ENCODE data around the gene ATXN7L1. TPM values are rescaled to one million over a fixed set of nuclear protein-coding genes. Genes with fewer than 3 reads are reported as not detected.

The ATXN7L1 gene
- total and polyA plus RNA-seq, 2 of the 8 experiments (the other 6 are each of a cell fraction or from before 2014, with no cell fraction given), result 14.3 to 34.0 TPM

- H3K4me1 ChIP-seq (replicated peaks in 1 of 4; ENCODE audit: control insufficient read depth in 3 of 4, insufficient read depth in 4 of 4, low read length in 3 of 4), result 0 out of 7 replicates have a peak, but pooled peaks cover 0 to 6% (median 0%) of the 10 kb centered on the region in 4 experiments
- H2AFZ ChIP-seq (ENCODE audit: low read length), result no peak overlapping the region
- H3K79me1 ChIP-seq (ENCODE audit: low read depth, low read length), result no peaks in the 10 kb centered on the region
- H4K91ac ChIP-seq (replicated peaks; ENCODE audit: insufficient read length, low read length), result no peak overlapping the region
- no peak overlapping the region for H3K4me2 ChIP-seq (ENCODE audit: insufficient read depth in 1 of 2, low read depth in 2 of 2, low read length in 2 of 2)
- no peak overlapping the region for H3K23ac ChIP-seq (ENCODE audit: insufficient read length)
- no peak overlapping the region for H3K27ac ChIP-seq (ENCODE audit: low read depth, low read length)
- no peak overlapping the region for H2BK15ac ChIP-seq (ENCODE audit: low read length)
- H4K8ac ChIP-seq (ENCODE audit: extremely low read depth, insufficient read depth, low read length), result no peak overlapping the region
- no peak overlapping the region for H2BK5ac ChIP-seq (ENCODE audit: low read depth, low read length)
- H3K9me3 ChIP-seq (ENCODE audit: insufficient read depth in 2 of 2, low read depth in 1 of 2, low read length in 1 of 2), result no peaks in the 10 kb centered on the region
- peaks cover 0 to 20% of the 10 kb centered on the region in 2 experiments; a peak in 2 of 4 replicates for H3K79me2 ChIP-seq (ENCODE audit: control insufficient read depth in 1 of 2, insufficient read depth in 2 of 2, low read length in 2 of 2)
- no peak overlapping the region for H2BK12ac ChIP-seq (ENCODE audit: low read depth, low read length)
- FAIRE-seq, result no peak
- no peak overlapping the region for H2BK120ac ChIP-seq (replicated peaks; ENCODE audit: low read depth, low read length)
- no peak overlapping the region for H2BK20ac ChIP-seq (ENCODE audit: low read length)
- no peak overlapping the region for H3K4ac ChIP-seq (replicated peaks; ENCODE audit: insufficient read length, low read depth, low read length)
- H4K20me1 ChIP-seq (replicated peaks in 1 of 2; ENCODE audit: control insufficient read depth in 1 of 2, insufficient read depth in 2 of 2, low read length in 2 of 2), result no peaks in the 10 kb centered on the region
- no peaks in the 10 kb centered on the region; a peak in 1 of 8 replicates for H3K36me3 ChIP-seq (ENCODE audit: control insufficient read depth in 2 of 4, insufficient read depth in 4 of 4, low read length in 3 of 4)
- ChIA-PET CTCF (ENCODE audit: partially characterized antibody) (interaction anchor here (0.6 to 4.7 kb wide), 7 partner anchors 9 to 235 kb away, joined by 3 to 42 read pairs (median 4); partner anchors contain the start of gene ATXN7L1), POLR2A (ENCODE audit: partially characterized antibody) (interaction anchor here (0.7 kb wide), 1 partner anchor 9 kb away, joined by 3 read pairs; no protein-coding TSS in a partner anchor)
- H4K5ac ChIP-seq (ENCODE audit: insufficient read length, low read depth, low read length), result no peak overlapping the region
- H3K56ac ChIP-seq (replicated peaks; ENCODE audit: insufficient read length, low read depth, low read length), result no peak overlapping the region
- no peaks in the 10 kb centered on the region for H3K23me2 ChIP-seq (ENCODE audit: low read depth, low read length)
- WGBS, 2 experiments (ENCODE audit: extremely low coverage in 1 of 2, insufficient coverage in 1 of 2, insufficient read length in 1 of 2, insufficient replicate concordance in 2 of 2, low coverage in 1 of 2, low lambda C conversion rate in 2 of 2, missing lambda C conversion rate in 1 of 2), result 98% methylated on average over 2 of the region's 2 CpGs; no CpG with 5 or more reads in 1 of the 2 experiments
- H3K4me3 ChIP-seq (ENCODE audit: extremely low read depth in 1 of 4, insufficient read depth in 2 of 4, low read depth in 3 of 4, low read length in 4 of 4), result no peak overlapping the region
- H3K14ac ChIP-seq (ENCODE audit: insufficient read length), result no peak overlapping the region
- H3K27me3 ChIP-seq (replicated peaks in 1 of 4; ENCODE audit: control insufficient read depth in 3 of 4, extremely low read depth in 1 of 4, insufficient read depth in 3 of 4, low read length in 3 of 4), result no peaks in the 10 kb centered on the region
- H3K9ac ChIP-seq (replicated peaks in 1 of 4; ENCODE audit: extremely low read depth in 1 of 4, low read depth in 3 of 4, low read length in 3 of 4), result no peak overlapping the region
- no peak overlapping the region for H2AK5ac ChIP-seq (ENCODE audit: low read depth, low read length)
- no peak overlapping the region for H3K18ac ChIP-seq (ENCODE audit: extremely low read depth, low read length)
- DNase-seq (ENCODE audit: low read depth in 1 of 2, low spot score in 2 of 2), result no peak
- TF ChIP-seq BACH1 (IDR thresholded peaks at IDR 0.05; ENCODE audit: low read length) (no peak), GTF2F1 (IDR thresholded peaks at IDR 0.05; ENCODE audit: borderline replicate concordance, low read depth, low read length) (no peak), RNF2 (IDR thresholded peaks at IDR 0.05; ENCODE audit: borderline replicate concordance, low read depth, low read length, missing control alignments, poor library complexity, severe bottlenecking) (no peak)
- TF ChIP-seq, protein P1, sequence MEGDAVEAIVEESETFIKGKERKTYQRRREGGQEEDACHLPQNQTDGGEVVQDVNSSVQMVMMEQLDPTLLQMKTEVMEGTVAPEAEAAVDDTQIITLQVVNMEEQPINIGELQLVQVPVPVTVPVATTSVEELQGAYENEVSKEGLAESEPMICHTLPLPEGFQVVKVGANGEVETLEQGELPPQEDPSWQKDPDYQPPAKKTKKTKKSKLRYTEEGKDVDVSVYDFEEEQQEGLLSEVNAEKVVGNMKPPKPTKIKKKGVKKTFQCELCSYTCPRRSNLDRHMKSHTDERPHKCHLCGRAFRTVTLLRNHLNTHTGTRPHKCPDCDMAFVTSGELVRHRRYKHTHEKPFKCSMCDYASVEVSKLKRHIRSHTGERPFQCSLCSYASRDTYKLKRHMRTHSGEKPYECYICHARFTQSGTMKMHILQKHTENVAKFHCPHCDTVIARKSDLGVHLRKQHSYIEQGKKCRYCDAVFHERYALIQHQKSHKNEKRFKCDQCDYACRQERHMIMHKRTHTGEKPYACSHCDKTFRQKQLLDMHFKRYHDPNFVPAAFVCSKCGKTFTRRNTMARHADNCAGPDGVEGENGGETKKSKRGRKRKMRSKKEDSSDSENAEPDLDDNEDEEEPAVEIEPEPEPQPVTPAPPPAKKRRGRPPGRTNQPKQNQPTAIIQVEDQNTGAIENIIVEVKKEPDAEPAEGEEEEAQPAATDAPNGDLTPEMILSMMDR (IDR thresholded peaks at IDR 0.05; ENCODE audit: control extremely low read depth in 1 of 3, insufficient read depth in 1 of 3, low read depth in 1 of 3, low read length in 3 of 3), result no peak
Measured at GRCh38 chr7:105886776-105887175, 10.4 kb upstream of the ATXN7L1 start.

All from H1 (cell line).